Gastroesophageal sphincter (tissue), 3 donors: Measurements from ENCODE around the gene LDLRAD4.
A peak's percentile ranks its signal among the peaks of the same experiment; 100 is the strongest.

Experiments used
- CTCF ChIP-seq, 4 experiments: fragments of 200-600 bp in 2 of 4; fragments of 450-650 bp in 2 of 4; sonication (generic) in 1 of 4; IDR thresholded peaks; one replicate each; pipeline ENCODE4 v1.5.1; 2017 to 2019; ENCODE audit warnings: antibody characterized with exemption in 4 of 4, mild to moderate bottlenecking in 2 of 4, moderate library complexity in 2 of 4
- POLR2AphosphoS5 ChIP-seq: sonication (generic); formaldehyde crosslinking; IDR thresholded peaks from one replicate; pipeline ENCODE4 v1.6.1; 2017; ENCODE audit warnings: antibody characterized with exemption

DNA sequence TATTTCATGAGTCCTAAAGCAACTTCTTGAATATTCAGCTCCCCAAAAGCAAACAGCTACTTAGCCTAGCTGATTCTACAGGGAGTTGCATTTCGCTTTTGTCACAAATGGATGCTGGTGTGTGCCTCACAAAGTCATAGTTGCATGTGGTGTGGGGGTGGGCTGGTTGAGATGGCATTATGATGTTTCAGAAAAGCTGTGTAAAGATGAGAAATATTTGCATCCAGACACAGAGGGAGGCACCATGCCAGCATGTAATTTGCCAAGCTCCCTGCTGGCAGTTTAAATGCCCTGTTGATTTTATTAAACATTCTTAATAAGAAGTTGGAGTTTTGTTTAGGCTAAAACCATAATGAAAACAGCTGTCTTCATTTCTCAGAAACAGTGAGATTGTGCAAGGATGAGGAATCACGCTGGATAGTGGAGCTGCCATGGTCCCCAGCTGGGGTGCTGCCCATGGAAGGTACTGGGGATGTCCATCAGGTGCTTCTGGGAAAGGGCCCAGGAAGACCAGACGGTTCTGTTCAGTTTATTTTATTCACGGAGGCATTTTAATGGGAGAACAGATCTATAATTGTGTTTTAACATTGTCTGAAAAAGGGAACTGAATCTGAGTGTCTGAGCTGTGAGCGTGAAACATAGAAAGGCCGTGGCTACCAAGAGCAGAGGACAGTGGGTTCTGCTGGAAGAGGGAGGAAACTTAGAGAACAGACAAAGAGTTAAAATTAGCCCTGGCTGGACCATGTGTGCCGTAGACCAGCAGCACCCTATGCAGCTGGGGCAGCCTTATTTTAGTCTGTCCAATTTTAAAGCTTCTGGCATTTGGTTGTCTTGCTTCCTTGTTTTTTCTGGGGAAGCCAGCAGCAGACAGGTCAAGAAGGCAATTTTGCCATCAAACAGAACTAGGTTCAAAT lies 330.7 kb downstream of the LDLRAD4 start:
- TF ChIP-seq CTCF (IDR thresholded peaks at IDR 0.05) = no peak
- TF ChIP-seq POLR2AphosphoS5 = peak; percentile 72
